H1 (cell line): Measurements from ENCODE around the gene ADAMTS16. TPM values are rescaled to one million over a fixed set of nuclear protein-coding genes. Genes with fewer than 3 reads are reported as not detected.

Source experiments
- CTCF ChIA-PET: fragments of 300-600 bp; sonication (Branson Sonifier 250); formaldehyde crosslinking; loops from one replicate; lab custom pipeline; 2021; ENCODE audit not compliant: partially characterized antibody; lab: Charles Lee
- POLR2A ChIA-PET: fragments of 300-600 bp; sonication (Branson Sonifier 250); formaldehyde crosslinking; loops from one replicate; lab custom pipeline; 2021; ENCODE audit warnings: inconsistent platforms; ENCODE audit not compliant: partially characterized antibody; lab: Charles Lee
- DNase-seq, 2 experiments: peaks; one replicate each; pipeline versions ENCODE4 v3.0.0 to v3.0.0-alpha.2; 2010 to 2022; ENCODE audit warnings: low spot score in 2 of 2, low read depth in 1 of 2, mixed read lengths in 1 of 2
- FAIRE-seq: peaks from 2 replicates; lab custom pipeline; 2011; peaks lifted over from hg19 to GRCh38; lab: Jason Lieb, UNC
- H2AFZ ChIP-seq: 2 replicates; pipeline ENCODE4 v1.8.1; 2012; ENCODE audit warnings: low read length, inconsistent platforms
- H2AK5ac ChIP-seq: 2 replicates; pipeline ENCODE4 v1.6.1; 2013; ENCODE audit warnings: low read depth, low read length
- H2BK120ac ChIP-seq: replicated peaks from 2 replicates; pipeline ENCODE3; 2013; ENCODE audit warnings: low read depth, low read length, inconsistent platforms
- H2BK12ac ChIP-seq: 2 replicates; pipeline ENCODE4 v1.6.1; 2013; ENCODE audit warnings: low read depth, low read length
- H2BK15ac ChIP-seq: 2 replicates; pipeline ENCODE4 v1.6.1; 2013; ENCODE audit warnings: low read length
- H2BK20ac ChIP-seq: 2 replicates; pipeline ENCODE4 v1.6.1; 2013; ENCODE audit warnings: low read length
- H2BK5ac ChIP-seq: 2 replicates; pipeline ENCODE4 v1.6.1; 2013; ENCODE audit warnings: low read depth, low read length
- H3K14ac ChIP-seq: 2 replicates; pipeline ENCODE4 v1.6.1; 2013; ENCODE audit warnings: inconsistent platforms; ENCODE audit not compliant: insufficient read length
- H3K18ac ChIP-seq: 2 replicates; pipeline ENCODE4 v1.6.1; 2013; ENCODE audit warnings: low read length; ENCODE audit errors: extremely low read depth
- H3K23ac ChIP-seq: 2 replicates; pipeline ENCODE4 v1.6.1; 2013; ENCODE audit warnings: inconsistent platforms; ENCODE audit not compliant: insufficient read length
- H3K23me2 ChIP-seq: 2 replicates; pipeline ENCODE4 v1.6.1; 2013; ENCODE audit warnings: low read depth, low read length
- H3K27ac ChIP-seq: 2 replicates; pipeline ENCODE4 v1.6.1; 2011; ENCODE audit warnings: low read depth, low read length, inconsistent platforms
- H3K27me3 ChIP-seq, 4 experiments: replicated peaks in 1 of 4; 1 replicate in 1 of 4; 2 replicates in 3 of 4; pipeline versions ENCODE4 v1.6.1 to v1.8.1; 2011 to 2013; ENCODE audit warnings: low read length in 3 of 4, mild to moderate bottlenecking in 3 of 4, inconsistent platforms in 2 of 4, mixed read lengths in 2 of 4, moderate library complexity in 1 of 4; ENCODE audit not compliant: control insufficient read depth in 3 of 4, insufficient read depth in 3 of 4; ENCODE audit errors: extremely low read depth in 1 of 4
- H3K36me3 ChIP-seq, 4 experiments: 2 replicates each; pipeline versions ENCODE4 v1.6.1 to v1.8.1; 2011 to 2013; ENCODE audit warnings: mild to moderate bottlenecking in 4 of 4, low read length in 3 of 4, moderate library complexity in 2 of 4, control low read depth in 1 of 4, inconsistent platforms in 1 of 4; ENCODE audit not compliant: insufficient read depth in 4 of 4, control insufficient read depth in 2 of 4
- H3K4ac ChIP-seq: replicated peaks from 2 replicates; pipeline ENCODE3; 2013; ENCODE audit warnings: low read length, low read depth, mixed read lengths, inconsistent platforms; ENCODE audit not compliant: insufficient read length
- H3K4me1 ChIP-seq, 4 experiments: replicated peaks in 1 of 4; 1 replicate in 1 of 4; 2 replicates in 3 of 4; pipeline versions ENCODE4 v1.6.1 to v1.8.1; 2011 to 2013; ENCODE audit warnings: low read length in 3 of 4, inconsistent platforms in 2 of 4, mixed read lengths in 1 of 4; ENCODE audit not compliant: insufficient read depth in 4 of 4, control insufficient read depth in 3 of 4
- H3K4me2 ChIP-seq, 2 experiments: 2 replicates each; pipeline versions ENCODE4 v1.6.1 to v1.8.1; 2011 to 2013; ENCODE audit warnings: low read depth in 2 of 2, low read length in 2 of 2, control low read depth in 1 of 2, inconsistent platforms in 1 of 2, mild to moderate bottlenecking in 1 of 2; ENCODE audit not compliant: insufficient read depth in 1 of 2
- H3K4me3 ChIP-seq, 4 experiments: fragments of 200-600, 300-600 bp in 1 of 4; sonication (generic), shearing (Covaris generic), sonication (Bioruptor Twin) in 1 of 4; 2 replicates each; pipeline versions ENCODE4 v1.5.1 to v1.8.1; 2011 to 2016; ENCODE audit warnings: low read length in 4 of 4, low read depth in 3 of 4, control low read depth in 2 of 4, inconsistent platforms in 2 of 4, mild to moderate bottlenecking in 2 of 4, mixed read lengths in 1 of 4, moderate library complexity in 1 of 4; ENCODE audit not compliant: insufficient read depth in 2 of 4; ENCODE audit errors: extremely low read depth in 1 of 4
- H3K56ac ChIP-seq: replicated peaks from 2 replicates; pipeline ENCODE3; 2013; ENCODE audit warnings: low read depth, mild to moderate bottlenecking, mixed read lengths, low read length, inconsistent platforms; ENCODE audit not compliant: insufficient read length
- H3K79me1 ChIP-seq: 2 replicates; pipeline ENCODE4 v1.6.1; 2013; ENCODE audit warnings: low read depth, low read length, control low read depth
- H3K79me2 ChIP-seq, 2 experiments: 2 replicates each; pipeline versions ENCODE4 v1.6.1 to v1.8.1; 2012 to 2013; ENCODE audit warnings: low read length in 2 of 2, mild to moderate bottlenecking in 2 of 2, inconsistent platforms in 1 of 2; ENCODE audit not compliant: insufficient read depth in 2 of 2, control insufficient read depth in 1 of 2
- H3K9ac ChIP-seq, 4 experiments: replicated peaks in 1 of 4; 1 replicate in 1 of 4; 2 replicates in 3 of 4; pipeline versions ENCODE4 v1.6.1 to v1.8.1; 2011 to 2013; ENCODE audit warnings: low read depth in 3 of 4, low read length in 3 of 4, control low read depth in 2 of 4, mild to moderate bottlenecking in 2 of 4, moderate library complexity in 2 of 4, inconsistent platforms in 1 of 4; ENCODE audit errors: extremely low read depth in 1 of 4
- H3K9me3 ChIP-seq, 2 experiments: 2 replicates each; pipeline versions ENCODE4 v1.6.1 to v1.8.1; 2012 to 2013; ENCODE audit warnings: mild to moderate bottlenecking in 2 of 2, moderate library complexity in 2 of 2, control low read depth in 1 of 2, inconsistent platforms in 1 of 2, low read depth in 1 of 2, low read length in 1 of 2, mixed read lengths in 1 of 2; ENCODE audit not compliant: insufficient read depth in 2 of 2
- H4K20me1 ChIP-seq, 2 experiments: replicated peaks in 1 of 2; 2 replicates each; pipeline versions ENCODE3 to v1.8.1; 2011 to 2013; ENCODE audit warnings: inconsistent platforms in 2 of 2, low read length in 2 of 2, mild to moderate bottlenecking in 1 of 2; ENCODE audit not compliant: insufficient read depth in 2 of 2, control insufficient read depth in 1 of 2
- H4K5ac ChIP-seq: 2 replicates; pipeline ENCODE4 v1.6.1; 2013; ENCODE audit warnings: low read length, low read depth, mixed read lengths, inconsistent platforms; ENCODE audit not compliant: insufficient read length
- H4K8ac ChIP-seq: 2 replicates; pipeline ENCODE4 v1.8.0; 2013; ENCODE audit warnings: mild to moderate bottlenecking, moderate library complexity, low read length, inconsistent platforms; ENCODE audit not compliant: insufficient read depth; ENCODE audit errors: extremely low read depth
- H4K91ac ChIP-seq: replicated peaks from 2 replicates; pipeline ENCODE3; 2013; ENCODE audit warnings: low read length, mixed read lengths, inconsistent platforms; ENCODE audit not compliant: insufficient read length
- CEBPB ChIP-seq: IDR thresholded peaks from 2 replicates; pipeline ENCODE4 v1.6.1; 2012; ENCODE audit warnings: low read depth, low read length
- CREB1 ChIP-seq: IDR thresholded peaks from 2 replicates; pipeline ENCODE4 v1.6.1; 2012; ENCODE audit warnings: inconsistent platforms
- EGR1 ChIP-seq: IDR thresholded peaks from 2 replicates; pipeline ENCODE4 v1.6.1; 2011; ENCODE audit warnings: low read depth, low read length, borderline replicate concordance
- GABPA ChIP-seq: IDR thresholded peaks from 2 replicates; pipeline ENCODE4 v1.6.1; 2011; ENCODE audit warnings: mild to moderate bottlenecking, low read length, moderate library complexity, borderline replicate concordance; ENCODE audit not compliant: insufficient read depth
- JUN ChIP-seq: IDR thresholded peaks from 2 replicates; pipeline ENCODE4 v1.6.1; 2011; ENCODE audit warnings: low read depth, mild to moderate bottlenecking, improper control_type of control experiment, low read length
- RXRA ChIP-seq: IDR thresholded peaks from 2 replicates; pipeline ENCODE4 v1.6.1; 2011; ENCODE audit warnings: low read depth, mild to moderate bottlenecking, low read length, moderate library complexity; ENCODE audit not compliant: insufficient read depth
- TAF1 ChIP-seq: IDR thresholded peaks from 2 replicates; pipeline ENCODE4 v1.6.1; 2011; ENCODE audit warnings: mild to moderate bottlenecking, low read depth, low read length
- ZNF274 ChIP-seq: IDR thresholded peaks from 2 replicates; pipeline ENCODE4 v1.7.0; 2012; ENCODE audit warnings: low read length, borderline replicate concordance; ENCODE audit errors: extremely low read depth
- WGBS, 2 experiments: shearing (Covaris generic) in 1 of 2; methylation state at CpG; one replicate each; pipeline versions ENCODE4 v1.1.6 to v1.1.7; 2013 to 2015; ENCODE audit warnings: low lambda C conversion rate in 2 of 2, mixed read lengths in 2 of 2, inconsistent platforms in 1 of 2, low coverage in 1 of 2, missing lambda C conversion rate in 1 of 2; ENCODE audit not compliant: insufficient replicate concordance in 2 of 2, insufficient coverage in 1 of 2, insufficient read length in 1 of 2; ENCODE audit errors: extremely low coverage in 1 of 2, missing lambda C conversion rate in 1 of 2; 5-methylcytosine and 5-hydroxymethylcytosine counted together
- polyA plus RNA-seq, 7 experiments: library from polyadenylated mRNA; depleted of rRNA in 3 of 7; stranded (reverse) in 5 of 7; unstranded in 2 of 7; fragments of >200 nt in 5 of 7; fragments of 200-250 nt in 2 of 7; gene quantifications; 1 replicate in 5 of 7; 2 replicates in 1 of 7; 4 replicates in 1 of 7; pipeline versions ENCODE4 v1.2.1 to v1.2.3, GENCODE V29; 2011 to 2013; ENCODE audit warnings: missing spikeins in 2 of 7, mixed read lengths in 2 of 7
- total RNA-seq: library from RNA; stranded (reverse); fragmentation: NEBNext Ultra II Directional; extraction: Animal tissue kit (Norgen Biotek cat#: 25700); gene quantifications from 2 replicates; pipeline ENCODE4 v1.2.1, GENCODE V29; 2021

Gene ADAMTS16
- total and polyA plus RNA-seq, 2 of the 8 experiments (the other 6 are each of a cell fraction or from before 2014, with no cell fraction given) = 3.7 to 16.0 TPM

- Histone ChIP-seq H3K14ac (no peak overlapping the region), H3K9ac (no peak overlapping the region), H3K79me2 (no peaks in the 10 kb centered on the region), H3K4me1 (no peaks in the 10 kb centered on the region), H2AK5ac (no peak overlapping the region), H2BK15ac (no peak overlapping the region), H4K5ac (no peak overlapping the region), H3K9me3 (peaks cover 8 to 10% of the 10 kb centered on the region in 2 experiments; a peak in 3 of 4 replicates), H2BK12ac (no peak overlapping the region), H4K8ac (no peak overlapping the region), H2BK120ac (no peak overlapping the region), H2AFZ (no peak overlapping the region), H3K36me3 (peaks cover 0 to 8% (median 2%) of the 10 kb centered on the region in 4 experiments; a peak in 3 of 8 replicates), H3K56ac (no peak overlapping the region), H3K79me1 (no peaks in the 10 kb centered on the region), H4K20me1 (no peaks in the 10 kb centered on the region), H3K4me2 (no peak overlapping the region), H4K91ac (no peak overlapping the region), H2BK20ac (no peak overlapping the region), H3K27ac (no peak overlapping the region), H3K18ac (no peak overlapping the region), H3K27me3 (no peaks in the 10 kb centered on the region), H3K23me2 (no peaks in the 10 kb centered on the region), H3K4me3 (no peak overlapping the region), H2BK5ac (no peak overlapping the region), H3K4ac (no peak overlapping the region), H3K23ac (no peak overlapping the region)
- CTCF ChIA-PET = no interaction called here
- WGBS, 2 experiments = 83% methylated on average over 8 of the region's 8 CpGs; no CpG with 5 or more reads in 1 of the 2 experiments
- DNase-seq = no peak
- no peak for FAIRE-seq
- POLR2A ChIA-PET = interaction anchor here (0.5 kb wide), 1 partner anchor 200 kb away, joined by 3 read pairs; no protein-coding TSS in a partner anchor
- TF ChIP-seq JUN (no peak), ZNF274 (no peak), GABPA (no peak), RXRA (no peak), CEBPB (no peak), CREB1 (no peak), TAF1 (no peak), EGR1 (no peak)
These were observed 112.0 kb downstream of the ADAMTS16 start for GRCh38 chr5:5252106-5252505.
